Measurements from ENCODE around the gene JAK3. TPM values are rescaled to one million over a fixed set of nuclear protein-coding genes. Genes with fewer than 3 reads are reported as not detected.
A peak's percentile ranks its signal among the peaks of the same experiment; 100 is the strongest.
"Not testable (repeated sequence)": the region's sequence is repeated elsewhere in the genome, so short reads cannot be mapped to it uniquely, and the experiment has no call there.

JAK3 gene
- total and polyA plus RNA-seq, 2 of the 4 experiments (the other 2 are of a cell fraction) = 0.36 to 1.5 TPM

- Histone ChIP-seq H2BK5ac (ENCODE audit: low read depth, low read length, poor library complexity, severe bottlenecking) (no peak overlapping the region), H3K9ac (ENCODE audit: low read depth, low read length) (no peak overlapping the region), H2AFZ (replicated peaks; ENCODE audit: low read length, poor library complexity) (peak overlapping the region; percentile 93), H2AK5ac (ENCODE audit: low read depth, low read length) (no peak overlapping the region), H3K4me2 (ENCODE audit: low read depth, low read length) (no peak overlapping the region; the same call in 1 of the 2 replicates), H3K18ac (ENCODE audit: low read depth, low read length) (no peak overlapping the region), H3K9me3 (ENCODE audit: control insufficient read depth, insufficient read depth, low read length) (no peaks in the 10 kb centered on the region), H3K36me3 (ENCODE audit: control insufficient read depth, insufficient read depth, low read length) (no peaks in the 10 kb centered on the region), H3K4me1 (ENCODE audit: control insufficient read depth, insufficient read depth, low read length) (no peaks in the 10 kb centered on the region), H3K56ac (ENCODE audit: extremely low read depth, insufficient read depth, low read length) (no peak overlapping the region), H2BK20ac (ENCODE audit: low read depth, low read length) (no peak overlapping the region), H3K9me1 (ENCODE audit: insufficient read depth, low read length) (no peaks in the 10 kb centered on the region), H2BK120ac (ENCODE audit: low read depth, low read length) (no peak overlapping the region), H4K91ac (ENCODE audit: insufficient read depth, low read depth, low read length) (no peak overlapping the region), H2BK15ac (ENCODE audit: low read depth, low read length) (no peak overlapping the region), H3K79me1 (ENCODE audit: low read depth in 1 of 2, low read length in 2 of 2) (no peaks in the 10 kb centered on the region), H3K27me3 (ENCODE audit: control insufficient read depth, insufficient read depth, low read length) (no peaks in the 10 kb centered on the region; the same call in 1 of the 2 replicates), H4K20me1 (ENCODE audit: insufficient read depth, low read length) (no peaks in the 10 kb centered on the region), H4K8ac (ENCODE audit: low read depth in 2 of 2, low read length in 2 of 2) (no peak overlapping the region), H3K4me3 (ENCODE audit: insufficient read depth, low read depth, low read length) (no peak overlapping the region), H4K5ac (ENCODE audit: low read depth, low read length) (no peak overlapping the region), H3K23ac (ENCODE audit: low read depth, low read length) (no peak overlapping the region), H3K27ac (ENCODE audit: insufficient read depth, low read length) (no peak overlapping the region), H2AK9ac (replicated peaks; ENCODE audit: low read depth, low read length, poor library complexity) (peak overlapping the region; percentile 42), H3K14ac (replicated peaks; ENCODE audit: low read depth, low read length) (no peak overlapping the region), H3K4ac (ENCODE audit: low read depth, low read length) (no peak overlapping the region)
- ATAC-seq (ENCODE audit: low read depth) (peak; percentile 88), DNase-seq (peak; percentile 10)
- intact Hi-C loops (cut with micrococcal nuclease) (no loop called here), dilution Hi-C loops (cut with HindIII; ENCODE audit: low sequenced_read_pairs, unreplicated experiment) (no loop called here), in situ Hi-C loops (cut with MboI; ENCODE audit: low sequenced_read_pairs) (no loop called here)
- TF ChIP-seq MAZ (IDR thresholded peaks at IDR 0.05; ENCODE audit: borderline replicate concordance, low read depth, low read length) (no peak), CTCF (conservative IDR thresholded peaks at IDR 0.05; ENCODE audit: low read depth, low read length) (no peak), BHLHE40 (IDR thresholded peaks at IDR 0.05; ENCODE audit: low read depth, low read length) (no peak), CEBPB (IDR thresholded peaks at IDR 0.05; ENCODE audit: low read depth, low read length) (no peak), CHD1 (IDR thresholded peaks at IDR 0.05; ENCODE audit: low read depth, low read length) (no peak)
- no TSS peak for BruUV-seq (replicated peaks)
- CTCF ChIA-PET = no interaction called here
- POLR2A ChIA-PET (ENCODE audit: unreplicated experiment) = no interaction called here
- 6% methylated on average over 4 of the region's 37 CpGs; no CpG with 5 or more reads in 1 of the 2 experiments for WGBS, 2 experiments (ENCODE audit: extremely low coverage in 2 of 2, insufficient read length in 1 of 2)
Measured at GRCh38 chr19:17778251-17778967, 69.4 kb downstream of the JAK3 start.

GRCh38 chr19:17777840-17778239, 69.9 kb downstream of the JAK3 start:
- H3K14ac ChIP-seq (replicated peaks; ENCODE audit: low read depth, low read length); H3K56ac ChIP-seq (ENCODE audit: extremely low read depth, insufficient read depth, low read length); H4K8ac ChIP-seq (ENCODE audit: low read depth in 2 of 2, low read length in 2 of 2); in situ Hi-C loops (cut with MboI; ENCODE audit: low sequenced_read_pairs); H4K20me1 ChIP-seq (ENCODE audit: insufficient read depth, low read length); H3K9me3 ChIP-seq (ENCODE audit: control insufficient read depth, insufficient read depth, low read length); H4K91ac ChIP-seq (ENCODE audit: insufficient read depth, low read depth, low read length); H3K27me3 ChIP-seq (ENCODE audit: control insufficient read depth, insufficient read depth, low read length); H2AFZ ChIP-seq (replicated peaks; ENCODE audit: low read length, poor library complexity); H3K9ac ChIP-seq (ENCODE audit: low read depth, low read length); ATAC-seq (ENCODE audit: low read depth); POLR2A ChIA-PET (ENCODE audit: unreplicated experiment); H4K5ac ChIP-seq (ENCODE audit: low read depth, low read length); intact Hi-C loops (cut with micrococcal nuclease); CTCF ChIA-PET; H3K4me1 ChIP-seq (ENCODE audit: control insufficient read depth, insufficient read depth, low read length); H3K36me3 ChIP-seq (ENCODE audit: control insufficient read depth, insufficient read depth, low read length); H2AK9ac ChIP-seq (replicated peaks; ENCODE audit: low read depth, low read length, poor library complexity); H3K4me3 ChIP-seq (ENCODE audit: insufficient read depth, low read depth, low read length); H2BK120ac ChIP-seq (ENCODE audit: low read depth, low read length); H3K9me1 ChIP-seq (ENCODE audit: insufficient read depth, low read length); H3K27ac ChIP-seq (ENCODE audit: insufficient read depth, low read length); H3K79me1 ChIP-seq (ENCODE audit: low read depth in 1 of 2, low read length in 2 of 2); H2BK20ac ChIP-seq (ENCODE audit: low read depth, low read length); BruUV-seq (replicated peaks); dilution Hi-C loops (cut with HindIII; ENCODE audit: low sequenced_read_pairs, unreplicated experiment); H3K18ac ChIP-seq (ENCODE audit: low read depth, low read length); H3K23ac ChIP-seq (ENCODE audit: low read depth, low read length); H2AK5ac ChIP-seq (ENCODE audit: low read depth, low read length); H2BK15ac ChIP-seq (ENCODE audit: low read depth, low read length); H2BK5ac ChIP-seq (ENCODE audit: low read depth, low read length, poor library complexity, severe bottlenecking); DNase-seq; H3K4me2 ChIP-seq (ENCODE audit: low read depth, low read length); H3K4ac ChIP-seq (ENCODE audit: low read depth, low read length): not testable (repeated sequence)
- WGBS, 2 experiments (ENCODE audit: extremely low coverage in 2 of 2, insufficient read length in 1 of 2) = 67% methylated on average over 7 of the region's 10 CpGs; no CpG with 5 or more reads in 1 of the 2 experiments
